Activated CD4-positive, alpha-beta T cell treated with anti-CD3 and anti-CD28 coated beads, Interleukin-2, amount 50 U/mL, for 4 hours (primary cell): ENCODE data around the gene ITCH.
"Not testable (repeated sequence)": the region's sequence is repeated elsewhere in the genome, so short reads cannot be mapped to it uniquely, and the experiment has no call there.

Source experiments
- DNase-seq, 2 experiments: peaks; one replicate each; pipeline ENCODE4 v3.0.0-alpha.2; 2020

ITCH gene

DNA sequence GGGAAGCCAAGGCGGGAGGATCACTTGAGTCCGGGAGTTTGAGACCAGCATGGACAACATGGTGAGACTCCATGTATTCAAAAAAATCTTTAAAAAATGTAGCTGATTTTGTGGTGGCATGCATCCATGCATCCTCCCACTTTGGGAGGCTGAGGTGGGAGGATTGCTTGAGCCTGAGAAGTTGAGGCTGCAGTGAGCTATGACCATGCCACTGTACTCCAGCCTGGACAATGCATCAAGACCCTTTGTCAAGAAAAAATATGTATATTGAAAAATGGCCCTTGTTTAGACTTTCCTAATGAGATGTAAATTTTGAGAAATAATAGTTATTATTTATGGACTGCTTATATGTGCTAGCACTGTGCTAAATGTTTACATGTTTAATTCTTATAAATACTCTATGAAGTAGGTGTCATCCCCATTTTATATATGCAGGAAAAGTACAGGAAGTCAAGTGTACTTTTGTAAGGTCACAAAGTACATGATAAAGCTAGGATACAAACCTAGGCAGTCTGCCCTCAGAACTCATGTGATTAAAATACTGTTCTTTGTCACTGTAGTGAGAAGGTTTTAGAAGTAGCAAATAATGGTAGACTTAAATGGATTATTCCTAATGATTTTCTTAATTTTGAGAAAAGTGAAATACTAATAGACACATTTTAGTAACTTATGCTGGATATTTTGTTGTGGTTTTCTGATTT, 58.8 kb downstream of the ITCH start:
- DNase-seq, result no peak

DNA sequence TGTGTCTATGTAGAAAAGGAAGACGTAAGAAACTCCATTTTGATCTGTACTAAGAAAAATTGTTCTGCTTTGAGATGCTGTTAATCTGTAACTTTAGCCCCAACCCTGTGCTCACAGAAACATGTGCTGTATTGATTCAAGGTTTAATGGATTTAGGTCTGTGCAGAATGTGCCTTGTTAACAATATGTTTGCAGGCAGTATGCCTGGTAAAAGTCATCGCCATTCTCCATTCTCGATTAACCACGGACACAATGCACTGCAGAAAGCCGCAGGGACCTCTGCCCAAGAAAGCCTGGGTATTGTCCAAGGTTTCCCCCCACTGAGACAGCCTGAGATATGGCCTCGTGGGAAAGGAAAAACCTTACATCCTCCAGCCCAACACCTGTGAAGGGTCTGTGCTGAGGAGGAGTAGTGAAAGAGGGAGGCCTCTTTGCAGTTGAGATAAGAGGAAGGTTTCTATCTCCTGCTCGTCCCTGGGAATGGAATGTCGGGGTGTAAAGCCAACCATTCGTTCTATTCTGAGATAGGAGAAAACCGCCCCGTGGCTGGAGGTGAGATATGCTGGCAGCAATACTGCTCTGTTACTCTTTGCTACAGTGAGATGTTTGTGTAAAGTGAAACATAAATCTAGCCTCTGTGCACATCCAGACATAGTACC, 62.1 kb downstream of the ITCH start:
- not testable (repeated sequence) for DNase-seq

DNA sequence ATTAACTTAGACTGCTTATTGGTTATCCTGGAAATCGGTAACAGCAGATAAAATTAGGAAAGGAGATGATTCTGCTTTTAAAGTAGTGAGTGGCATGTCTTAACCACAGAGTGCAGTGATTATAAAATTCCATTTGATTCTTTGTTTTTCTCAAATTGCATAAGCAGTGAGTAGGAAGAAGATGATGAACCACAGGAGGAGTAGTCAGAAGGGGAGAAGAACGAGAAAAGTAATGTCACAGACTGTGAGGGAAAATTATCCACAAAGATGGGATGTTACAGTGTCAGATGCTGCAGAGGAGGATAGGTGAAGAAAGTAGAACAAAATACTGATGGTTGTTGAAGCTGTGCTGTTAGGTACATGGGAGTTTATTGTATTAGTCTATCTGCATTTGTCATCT, 63.0 kb downstream of the ITCH start:
- DNase-seq, result no peak

DNA sequence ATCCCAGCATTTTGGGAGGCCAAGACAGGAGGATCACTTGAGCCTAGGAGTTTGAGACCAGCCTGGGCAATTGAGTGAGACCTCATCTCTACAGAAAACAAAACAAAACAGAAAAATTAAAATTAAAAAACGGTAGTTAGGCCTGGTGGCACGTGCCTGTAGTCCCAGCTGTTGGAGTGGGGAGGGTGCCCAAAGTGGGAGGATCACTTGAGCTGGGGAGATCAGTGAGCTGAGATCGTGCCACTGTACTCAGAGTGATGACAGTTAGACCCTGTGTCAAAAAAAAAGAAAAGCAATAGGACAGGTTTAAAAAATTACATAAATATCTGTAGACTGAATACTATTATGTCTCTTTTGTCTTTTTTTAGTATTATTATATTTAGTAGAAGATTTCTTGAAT, 64.3 kb downstream of the ITCH start:
- no peak for DNase-seq

DNA sequence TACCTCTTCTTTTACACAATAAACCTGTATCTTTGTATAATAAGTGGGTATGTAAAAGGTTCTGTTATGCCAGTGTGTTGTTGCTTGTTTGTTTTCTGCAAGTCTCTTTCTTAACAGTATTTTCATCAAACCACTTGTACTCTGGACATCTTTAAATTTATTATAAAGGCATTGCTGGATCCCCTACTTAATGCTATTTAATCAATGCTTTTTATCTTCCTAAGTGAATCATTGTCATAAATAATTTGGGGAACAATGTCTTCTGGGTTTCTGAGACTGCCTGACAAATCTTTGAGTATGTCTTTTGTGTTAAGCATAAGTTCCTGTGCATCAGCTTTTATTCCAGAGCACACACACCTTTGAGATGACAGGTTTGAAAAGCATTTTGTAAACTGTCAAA, 64.7 kb downstream of the ITCH start:
- no peak for DNase-seq

DNA sequence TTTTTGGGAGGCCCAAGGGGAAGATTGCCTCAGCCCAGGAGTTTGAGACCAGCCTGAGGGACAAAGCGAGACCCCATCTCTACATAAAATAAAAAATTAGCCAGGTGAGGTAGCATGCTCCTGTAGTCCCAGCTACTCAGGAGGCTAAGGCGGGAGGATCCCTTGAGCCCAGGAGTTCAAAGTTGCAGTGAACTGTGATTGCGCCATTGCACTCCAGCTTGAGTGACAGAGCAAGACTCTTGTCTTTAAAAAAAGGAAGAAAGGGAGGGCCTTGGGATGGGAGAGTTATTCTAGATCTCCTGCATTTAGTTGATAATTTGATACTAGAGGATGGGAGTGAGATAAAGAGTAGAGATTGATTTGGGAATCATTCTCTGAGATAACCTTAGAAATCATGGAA, 68.1 kb downstream of the ITCH start:
- DNase-seq, result no peak

DNA sequence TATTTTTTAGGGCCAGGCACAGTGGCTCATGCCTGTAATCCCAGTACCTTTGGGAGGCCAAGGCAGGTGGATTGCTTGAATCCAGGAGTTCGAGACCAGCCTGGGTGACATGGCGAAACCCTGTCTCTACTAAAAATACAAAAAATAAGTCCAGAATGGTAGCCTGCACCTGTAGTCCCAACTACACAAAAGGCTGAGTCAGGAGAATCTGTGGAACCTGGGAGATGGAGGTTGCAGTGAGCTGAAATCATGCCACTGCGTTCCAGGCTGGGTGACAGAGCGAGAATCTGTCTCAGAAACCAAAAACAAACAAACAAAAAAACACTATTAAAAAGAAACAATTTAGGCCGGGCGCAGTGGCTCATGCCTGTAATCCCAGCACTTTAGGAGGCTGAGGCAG, 69.6 kb downstream of the ITCH start:
- DNase-seq, result not testable (repeated sequence)

DNA sequence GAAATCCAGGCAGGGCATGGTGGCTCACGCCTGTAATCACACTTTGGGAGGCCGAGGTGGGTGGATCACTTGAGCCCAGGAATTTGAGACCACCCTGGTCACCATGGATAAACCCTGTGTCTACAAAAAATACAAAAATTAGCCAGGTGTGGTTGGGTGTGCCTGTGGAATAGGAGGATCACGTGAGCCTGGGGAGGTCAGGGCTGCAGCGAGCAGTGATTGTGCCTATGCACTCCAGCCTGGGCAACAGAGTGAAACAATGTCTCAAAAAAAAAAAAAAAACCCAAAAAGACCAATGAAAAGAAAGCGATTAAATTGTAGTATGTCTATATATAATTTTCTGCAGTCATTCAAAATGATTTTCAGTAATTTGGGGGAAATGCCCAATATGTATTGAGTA, 70.3 kb downstream of the ITCH start:
- no peak for DNase-seq

DNA sequence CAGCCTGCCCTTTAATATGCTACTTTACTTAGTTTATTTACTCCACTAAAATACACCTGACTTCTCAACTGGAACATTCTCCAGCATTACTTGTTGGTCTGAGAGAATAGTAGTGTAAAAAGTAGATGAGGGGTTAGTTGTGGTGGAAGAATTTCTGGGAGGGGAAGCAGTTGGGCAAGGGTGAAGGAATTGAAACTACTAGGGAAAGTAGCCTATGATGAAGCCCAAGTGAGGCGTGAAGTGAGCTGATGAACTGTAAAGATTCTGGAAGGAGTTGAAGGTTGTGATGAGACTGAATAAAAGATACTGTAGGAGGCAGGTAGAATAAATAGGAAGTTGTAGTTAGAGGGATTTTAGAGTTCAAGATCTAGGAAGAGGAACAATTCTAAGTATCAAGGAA, 72.5 kb downstream of the ITCH start:
- DNase-seq, result no peak

DNA sequence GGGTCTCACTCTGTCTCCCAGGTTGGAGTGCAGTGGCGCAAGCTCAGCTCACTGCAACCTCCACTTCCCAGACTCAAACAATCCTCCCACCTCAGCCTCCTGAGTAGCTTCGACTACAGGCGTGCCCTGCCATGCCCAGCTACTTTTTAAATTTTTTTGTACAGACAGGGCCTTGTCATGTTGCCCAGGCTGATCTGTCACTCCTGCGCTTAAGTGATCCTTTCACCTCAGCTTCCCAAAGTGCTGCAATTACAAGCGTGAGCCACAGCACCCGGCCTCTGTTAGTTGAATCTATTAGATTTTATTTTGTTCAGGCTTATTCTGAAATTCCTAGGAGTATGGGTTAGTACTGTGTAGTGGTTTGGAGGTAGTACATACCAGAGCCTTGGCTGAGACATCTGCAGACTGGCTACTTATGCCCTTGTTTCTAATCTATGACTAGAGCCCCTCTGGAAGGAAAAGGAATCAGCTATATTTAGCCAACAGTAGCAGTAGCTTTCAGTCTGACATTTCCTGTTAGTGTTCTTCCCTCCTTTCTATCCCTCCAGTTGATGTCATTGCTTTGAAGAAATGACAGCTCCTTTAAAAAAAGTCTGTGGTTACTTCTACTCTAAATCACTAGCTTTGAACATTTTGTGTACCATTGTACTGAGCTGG, 74.4 kb downstream of the ITCH start:
- DNase-seq, result no peak

DNA sequence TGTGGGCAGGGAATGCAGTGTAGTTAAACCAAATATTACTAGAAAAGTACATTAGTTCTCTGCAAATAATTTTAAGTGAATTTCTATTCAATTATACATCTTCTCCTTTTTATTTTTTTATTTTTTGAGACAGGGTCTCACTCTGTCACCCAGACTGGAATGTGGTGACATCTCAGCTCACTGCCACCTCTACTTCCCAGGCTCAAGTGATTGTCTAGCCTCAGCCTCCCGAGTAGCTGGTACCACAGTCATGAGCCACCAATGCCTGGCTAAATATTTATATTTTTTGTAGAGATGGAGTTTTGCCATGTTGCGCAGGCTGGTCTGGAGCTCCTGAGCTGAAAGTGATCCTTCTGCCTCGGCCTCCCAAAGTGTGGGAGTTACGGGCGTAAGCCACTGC, 76.1 kb downstream of the ITCH start:
- no peak for DNase-seq

DNA sequence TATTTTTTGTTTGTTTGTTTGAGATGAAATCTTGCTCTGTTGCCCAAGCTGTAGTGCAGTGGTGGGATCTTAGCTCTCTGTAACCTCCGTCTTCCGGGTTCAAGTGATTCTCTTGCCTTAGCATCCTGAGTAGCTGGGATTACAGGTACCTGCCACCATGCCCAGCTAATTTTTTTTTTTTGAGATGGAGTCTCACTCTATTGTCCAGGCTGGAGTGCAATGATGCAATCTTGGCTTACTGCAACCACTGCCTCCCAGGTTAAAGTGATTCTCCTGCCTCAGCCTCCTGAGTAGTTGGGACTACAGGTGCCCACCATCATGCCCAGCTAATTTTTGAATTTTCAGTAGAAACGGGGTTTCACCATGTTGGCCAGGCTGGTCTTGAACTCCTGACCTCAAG, 78.3 kb downstream of the ITCH start:
- not testable (repeated sequence) for DNase-seq

DNA sequence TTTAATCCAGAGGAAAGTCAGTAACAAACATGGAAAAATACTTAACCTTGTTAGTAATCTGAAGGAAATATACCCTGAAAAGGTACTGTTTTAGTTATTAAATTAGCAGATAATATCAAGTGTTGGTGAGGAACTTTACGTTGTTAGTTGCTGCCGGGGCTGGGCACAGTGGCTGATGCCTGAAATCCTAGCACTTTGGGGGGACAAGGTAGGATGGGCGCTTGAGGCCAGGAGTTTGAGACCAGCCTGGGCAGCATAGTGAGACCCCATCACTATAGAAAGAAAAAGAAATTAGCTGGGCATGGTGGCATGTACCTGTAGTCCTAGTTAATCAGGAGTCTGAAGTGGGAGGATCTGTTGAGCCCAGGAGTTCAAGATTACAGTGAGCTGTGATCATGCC, 80.5 kb downstream of the ITCH start:
- DNase-seq, result no peak

DNA sequence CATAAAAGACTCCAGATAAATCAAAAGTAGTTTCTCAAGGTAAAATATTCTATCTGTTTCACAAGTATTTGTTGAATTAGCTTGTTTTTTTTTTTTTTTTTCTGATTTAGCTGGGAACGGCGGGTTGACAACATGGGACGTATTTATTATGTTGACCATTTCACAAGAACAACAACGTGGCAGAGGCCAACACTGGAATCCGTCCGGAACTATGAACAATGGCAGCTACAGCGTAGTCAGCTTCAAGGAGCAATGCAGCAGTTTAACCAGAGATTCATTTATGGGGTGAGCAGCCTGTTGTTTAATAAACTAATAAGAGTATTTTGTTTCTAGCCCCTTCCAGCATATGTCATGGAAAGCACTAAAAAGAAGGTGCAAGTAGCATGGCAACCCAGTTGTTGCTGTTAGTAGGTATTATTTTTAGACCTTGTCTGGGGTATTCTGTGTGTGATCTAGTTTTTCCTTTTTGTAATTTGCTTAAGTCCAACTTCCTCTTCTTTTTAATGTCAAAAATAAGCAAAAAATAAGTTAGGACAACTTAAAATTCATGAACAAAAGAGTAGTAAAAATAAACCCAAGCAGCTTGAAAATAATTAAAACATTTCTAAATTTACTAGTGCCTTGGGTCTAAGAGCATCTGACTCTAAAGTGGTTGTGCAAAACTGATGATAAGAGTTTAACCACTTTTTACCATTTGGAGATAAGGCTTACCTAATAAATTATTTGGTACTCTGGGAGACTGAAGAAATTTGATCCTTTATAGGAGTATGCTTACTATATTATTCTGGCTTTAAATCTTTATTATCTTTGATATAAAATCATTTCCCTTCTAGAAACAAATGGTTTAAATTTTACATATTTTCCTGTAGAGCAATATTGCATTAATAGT, 82.3 kb downstream of the ITCH start:
- no peak for DNase-seq

DNA sequence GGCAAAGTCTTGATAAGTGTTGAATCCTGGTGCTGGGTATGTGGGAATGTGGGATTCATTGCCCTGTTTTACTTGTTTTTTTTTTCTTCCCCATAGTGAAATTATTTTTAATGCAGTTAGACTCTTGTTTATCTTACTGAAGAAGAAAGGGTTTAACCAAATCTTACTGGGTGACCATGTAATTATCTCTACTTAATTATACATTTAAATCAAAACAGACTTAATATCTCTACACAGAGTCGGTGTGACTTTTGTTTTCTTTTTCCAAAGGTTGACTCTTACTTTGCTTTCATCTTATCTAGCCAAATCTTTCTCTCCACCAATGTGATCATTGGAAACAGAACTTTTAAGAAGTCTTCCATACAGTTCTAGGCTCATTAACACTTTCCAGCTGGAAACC, 85.4 kb downstream of the ITCH start:
- no peak for DNase-seq

DNA sequence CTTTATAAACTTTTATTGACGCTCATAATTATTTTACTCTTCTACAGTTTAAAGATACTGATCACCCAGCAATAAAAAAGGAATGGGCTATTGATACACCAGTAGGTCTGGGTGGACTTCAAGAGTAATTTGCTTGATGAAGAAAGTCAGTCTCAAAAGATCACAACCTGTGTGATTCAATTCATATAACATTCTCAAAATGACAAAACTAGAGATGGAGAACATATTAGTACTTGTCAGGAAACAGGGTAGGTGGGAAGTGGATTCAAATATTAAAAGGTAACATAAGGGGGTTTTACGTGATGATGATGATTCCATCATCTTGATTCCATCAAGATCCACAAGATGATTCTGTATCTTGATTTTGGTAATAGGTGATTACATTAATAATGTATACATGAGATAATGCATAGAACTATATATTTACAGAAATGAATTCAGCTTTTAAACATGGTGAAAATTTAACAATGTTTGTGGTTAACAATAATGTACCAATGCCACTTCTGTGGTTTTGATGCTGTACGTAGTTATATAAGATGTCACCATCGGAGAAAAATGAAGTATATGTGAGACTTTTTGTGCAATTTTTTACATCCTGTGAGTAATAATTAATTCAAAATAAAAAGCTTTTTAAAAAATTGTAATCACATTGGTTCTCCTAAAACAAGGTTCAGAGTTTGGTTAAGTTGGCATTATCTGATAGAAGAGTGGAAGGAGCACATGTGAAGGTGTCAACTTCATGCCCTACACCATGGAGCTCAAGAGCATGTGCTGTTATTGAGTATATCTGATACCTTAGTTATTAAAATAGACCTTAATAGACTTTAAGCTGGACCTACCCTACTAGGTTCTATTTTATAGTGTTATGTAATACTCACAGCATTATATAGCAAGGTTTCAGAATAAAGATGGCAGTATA, 86.9 kb downstream of the ITCH start:
- DNase-seq, result no peak

DNA sequence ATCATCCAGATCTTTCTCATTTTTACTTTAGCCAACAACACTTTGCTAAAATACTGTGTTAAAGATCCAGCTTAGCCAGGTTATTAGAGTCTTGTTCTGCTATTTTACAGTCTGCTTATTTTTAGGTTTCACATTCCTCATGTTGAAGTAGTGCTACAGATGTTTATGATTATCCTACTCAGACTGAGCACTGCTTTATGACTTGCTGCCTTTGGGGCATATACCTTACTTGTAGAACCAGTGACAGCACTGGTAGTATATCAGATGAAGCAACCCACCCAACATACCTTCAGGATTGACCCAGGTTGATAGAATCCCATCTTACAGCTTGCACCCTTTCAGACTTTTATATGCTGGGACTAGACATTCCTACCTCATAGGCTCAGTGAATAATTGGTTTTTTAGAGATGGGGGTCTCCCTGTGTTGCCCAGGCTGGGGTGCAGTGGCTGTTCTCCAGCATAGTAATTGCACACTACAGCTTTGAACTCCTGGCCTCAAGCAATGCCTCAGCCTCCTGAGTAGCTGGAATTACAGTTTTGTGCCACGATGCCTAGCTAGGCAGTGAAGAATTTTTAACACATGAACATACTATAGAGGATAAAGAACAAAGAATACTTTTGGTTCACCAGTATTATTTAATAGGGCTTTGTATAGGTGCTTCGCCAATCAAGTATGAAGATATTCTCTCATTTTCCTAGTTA, 89.4 kb downstream of the ITCH start:
- DNase-seq, result no peak

DNA sequence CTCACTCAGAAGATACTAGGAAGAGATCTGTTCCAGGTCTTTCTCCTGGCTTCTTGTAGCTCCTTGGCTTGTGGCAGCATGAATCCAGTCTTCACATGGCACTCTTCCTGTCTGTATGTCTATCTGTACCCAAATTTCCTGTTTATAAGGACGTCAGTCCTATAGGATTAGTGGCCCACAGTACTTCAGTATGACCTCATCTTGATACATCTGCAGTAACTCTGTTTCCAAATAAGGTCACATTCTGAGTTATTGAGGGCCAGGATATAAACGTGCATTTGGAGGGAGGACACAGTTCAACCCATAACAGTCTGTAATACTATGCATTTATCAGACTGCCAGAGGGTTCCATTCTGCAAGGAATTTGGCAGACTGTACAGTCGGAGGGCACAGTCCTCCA, 95.6 kb downstream of the ITCH start:
- DNase-seq, result no peak

DNA sequence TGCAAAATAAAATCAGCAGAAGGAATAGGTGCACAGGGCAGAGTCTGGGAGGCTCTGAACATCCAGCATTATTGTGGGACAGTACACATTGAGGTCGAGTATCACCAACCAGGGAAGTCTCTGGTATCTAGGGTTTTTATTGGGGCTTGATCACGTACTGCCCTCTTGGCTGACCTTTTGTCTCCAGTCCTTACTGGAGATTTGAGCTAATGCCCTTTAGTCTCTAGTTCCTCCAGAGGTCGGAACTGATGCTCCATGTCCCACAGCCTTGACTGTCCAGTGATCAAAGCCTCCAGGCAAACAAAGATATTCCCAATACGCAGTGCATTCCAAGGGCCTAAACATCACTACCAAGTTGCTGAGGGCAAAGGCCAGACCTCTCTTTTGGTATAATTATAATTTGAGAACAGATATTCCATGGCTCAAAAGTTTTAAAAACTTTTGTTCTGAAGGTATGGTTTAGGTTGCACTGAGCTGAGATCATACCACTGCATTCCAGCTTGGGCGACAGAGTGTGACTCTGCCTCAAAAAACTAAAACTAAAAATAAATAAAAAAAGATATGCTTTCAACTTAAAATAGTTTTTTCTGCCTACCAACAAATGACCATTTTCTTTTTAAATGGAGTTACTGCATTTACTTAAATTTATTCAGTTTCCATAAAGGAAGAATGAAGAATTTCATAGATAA, 96.3 kb downstream of the ITCH start:
- no peak for DNase-seq

DNA sequence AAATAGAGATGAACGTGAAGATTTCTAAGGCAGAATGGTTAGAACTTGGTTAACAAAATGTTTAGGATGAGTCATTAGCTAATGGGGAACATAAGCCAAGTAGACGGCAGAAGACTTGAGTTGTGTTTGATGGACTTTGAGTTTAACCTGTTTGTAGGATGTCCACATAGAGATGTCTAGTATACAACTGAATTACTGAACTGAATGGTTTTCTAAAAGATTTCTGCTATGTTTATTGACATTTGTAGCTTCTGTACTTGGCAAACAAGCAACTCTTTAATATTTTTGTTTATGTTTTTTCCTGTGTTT, 98.7 kb downstream of the ITCH start:
- DNase-seq, result no peak

DNA sequence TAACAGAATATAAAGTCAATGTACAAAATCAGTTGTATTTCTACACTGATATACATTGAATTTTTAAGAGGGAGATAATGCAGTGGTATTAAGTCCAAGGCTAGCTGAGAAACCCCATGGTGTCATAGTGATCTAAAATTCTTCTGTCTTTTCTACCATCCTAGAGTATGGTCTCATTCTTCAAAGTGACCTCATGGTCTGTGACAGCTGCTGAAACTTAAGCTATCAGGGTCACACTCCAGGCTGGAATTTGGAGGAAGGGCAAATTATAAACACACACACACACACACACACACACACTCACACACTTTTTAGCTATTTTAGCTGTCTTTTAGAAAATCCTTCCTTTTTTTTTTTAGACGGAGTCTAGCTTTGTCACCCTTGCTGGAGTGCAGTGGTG, 105.9 kb downstream of the ITCH start:
- DNase-seq, result no peak
